ENCODE data around the gene AQP1. TPM values are rescaled to one million over a fixed set of nuclear protein-coding genes. Genes with fewer than 3 reads are reported as not detected.

Gene AQP1
- total and polyA plus RNA-seq, 2 experiments from 2014 or later, result 0.33 to 0.54 TPM

GRCh38 chr7:30879139-30880124 is 32.2 kb upstream of the AQP1 start:
- H3K9ac ChIP-seq, result no peak overlapping the region
- H3K4me1 ChIP-seq (ENCODE audit: insufficient read depth), result peaks cover 6% of the 10 kb centered on the region; the same call in 1 of the 2 replicates
- H3K4me2 ChIP-seq (ENCODE audit: unreplicated experiment), result no peak overlapping the region
- H3K4me3 ChIP-seq, result no peak overlapping the region
- H3K27me3 ChIP-seq (replicated peaks; ENCODE audit: insufficient read depth), result no peaks in the 10 kb centered on the region
- H3K79me2 ChIP-seq (ENCODE audit: insufficient read depth), result no peaks in the 10 kb centered on the region
- no peaks in the 10 kb centered on the region for H4K20me1 ChIP-seq (ENCODE audit: insufficient read depth)
- no peaks in the 10 kb centered on the region for H3K9me2 ChIP-seq (ENCODE audit: insufficient read depth)
- no peaks in the 10 kb centered on the region for H3K9me3 ChIP-seq (ENCODE audit: low read depth)
- TF ChIP-seq EZH2 (IDR thresholded peaks at IDR 0.05; ENCODE audit: insufficient read depth, poor library complexity, severe bottlenecking) (no peak), EZH2phosphoT487 (IDR thresholded peaks at IDR 0.05; ENCODE audit: insufficient read depth, low read depth) (no peak)
- in situ Hi-C loops (cut with MboI), result no loop called here
- WGBS, 2 experiments (ENCODE audit: low coverage in 1 of 2, low lambda C conversion rate in 2 of 2, missing lambda C conversion rate in 2 of 2), result 85 to 91% methylated on average over 14 of the region's 14 CpGs
- no peak overlapping the region for H3K27ac ChIP-seq
- H2AFZ ChIP-seq, result no peak overlapping the region
- no peak for DNase-seq
- no peaks in the 10 kb centered on the region for H3K36me3 ChIP-seq (ENCODE audit: low read depth)
- H3F3A ChIP-seq (ENCODE audit: insufficient read depth), result no peaks in the 10 kb centered on the region

- peak; percentile 21 for DNase-seq
- Histone ChIP-seq H3K27me3 (replicated peaks; ENCODE audit: insufficient read depth) (no peaks in the 10 kb centered on the region), H3K36me3 (ENCODE audit: low read depth) (no peaks in the 10 kb centered on the region), H3F3A (ENCODE audit: insufficient read depth) (no peaks in the 10 kb centered on the region), H3K4me1 (ENCODE audit: insufficient read depth) (peaks cover 6% of the 10 kb centered on the region; the same call in 1 of the 2 replicates), H3K79me2 (ENCODE audit: insufficient read depth) (no peaks in the 10 kb centered on the region), H2AFZ (no peak overlapping the region), H3K27ac (no peak overlapping the region), H3K9me3 (ENCODE audit: low read depth) (no peaks in the 10 kb centered on the region), H3K4me2 (ENCODE audit: unreplicated experiment) (no peak overlapping the region), H3K9ac (no peak overlapping the region), H3K9me2 (ENCODE audit: insufficient read depth) (no peaks in the 10 kb centered on the region), H4K20me1 (ENCODE audit: insufficient read depth) (no peaks in the 10 kb centered on the region), H3K4me3 (no peak overlapping the region)
- in situ Hi-C loops (cut with MboI), result no loop called here
- 39% methylated on average over 12 of the region's 12 CpGs for WGBS, 2 experiments (ENCODE audit: low coverage in 1 of 2, low lambda C conversion rate in 2 of 2, missing lambda C conversion rate in 2 of 2)
- TF ChIP-seq EZH2 (IDR thresholded peaks at IDR 0.05; ENCODE audit: insufficient read depth, poor library complexity, severe bottlenecking) (no peak), EZH2phosphoT487 (IDR thresholded peaks at IDR 0.05; ENCODE audit: insufficient read depth, low read depth) (no peak)
Observed at GRCh38 chr7:30880125-30880720, 31.4 kb upstream of the AQP1 start.

GRCh38 chr7:30880941-30881340 is 30.7 kb upstream of the AQP1 start:
- no peak for DNase-seq
- in situ Hi-C loops (cut with MboI), result no loop called here
- 86 to 87% methylated on average over 4 of the region's 4 CpGs for WGBS, 2 experiments (ENCODE audit: low coverage in 1 of 2, low lambda C conversion rate in 2 of 2, missing lambda C conversion rate in 2 of 2)

GRCh38 chr7:30881448-30881847 is 30.2 kb upstream of the AQP1 start:
- H3K36me3 ChIP-seq (ENCODE audit: low read depth), result no peaks in the 10 kb centered on the region
- no peak overlapping the region for H3K4me3 ChIP-seq
- H3K79me2 ChIP-seq (ENCODE audit: insufficient read depth), result no peaks in the 10 kb centered on the region
- no peak overlapping the region for H3K9ac ChIP-seq
- WGBS, 2 experiments (ENCODE audit: low coverage in 1 of 2, low lambda C conversion rate in 2 of 2, missing lambda C conversion rate in 2 of 2), result 84 to 85% methylated on average over 7 of the region's 7 CpGs
- H3K4me1 ChIP-seq (ENCODE audit: insufficient read depth), result peaks cover 6% of the 10 kb centered on the region; the same call in 1 of the 2 replicates
- no peak for DNase-seq
- H3F3A ChIP-seq (ENCODE audit: insufficient read depth), result no peaks in the 10 kb centered on the region
- no peaks in the 10 kb centered on the region for H3K9me3 ChIP-seq (ENCODE audit: low read depth)
- no peaks in the 10 kb centered on the region for H4K20me1 ChIP-seq (ENCODE audit: insufficient read depth)
- no peak overlapping the region for H3K27ac ChIP-seq
- H3K27me3 ChIP-seq (replicated peaks; ENCODE audit: insufficient read depth), result no peaks in the 10 kb centered on the region
- no peaks in the 10 kb centered on the region for H3K9me2 ChIP-seq (ENCODE audit: insufficient read depth)
- TF ChIP-seq EZH2phosphoT487 (IDR thresholded peaks at IDR 0.05; ENCODE audit: insufficient read depth, low read depth) (no peak), EZH2 (IDR thresholded peaks at IDR 0.05; ENCODE audit: insufficient read depth, poor library complexity, severe bottlenecking) (no peak)
- in situ Hi-C loops (cut with MboI), result no loop called here
- no peak overlapping the region for H2AFZ ChIP-seq
- H3K4me2 ChIP-seq (ENCODE audit: unreplicated experiment), result no peak overlapping the region

More at GRCh38 chr7:30880941-30881340, 30.7 kb upstream of the AQP1 start:
- H3K79me2 ChIP-seq (ENCODE audit: insufficient read depth), result no peaks in the 10 kb centered on the region
- TF ChIP-seq EZH2phosphoT487 (IDR thresholded peaks at IDR 0.05; ENCODE audit: insufficient read depth, low read depth) (no peak), EZH2 (IDR thresholded peaks at IDR 0.05; ENCODE audit: insufficient read depth, poor library complexity, severe bottlenecking) (no peak)
- H3K27me3 ChIP-seq (replicated peaks; ENCODE audit: insufficient read depth), result no peaks in the 10 kb centered on the region
- no peak overlapping the region for H3K27ac ChIP-seq
- H3K36me3 ChIP-seq (ENCODE audit: low read depth), result no peaks in the 10 kb centered on the region
- H3K9me3 ChIP-seq (ENCODE audit: low read depth), result no peaks in the 10 kb centered on the region
- H3K4me3 ChIP-seq, result no peak overlapping the region
- no peak overlapping the region for H3K4me2 ChIP-seq (ENCODE audit: unreplicated experiment)
- no peak overlapping the region for H3K9ac ChIP-seq
- peaks cover 6% of the 10 kb centered on the region; the same call in 1 of the 2 replicates for H3K4me1 ChIP-seq (ENCODE audit: insufficient read depth)
- no peak overlapping the region for H2AFZ ChIP-seq
- H3F3A ChIP-seq (ENCODE audit: insufficient read depth), result no peaks in the 10 kb centered on the region
- no peaks in the 10 kb centered on the region for H4K20me1 ChIP-seq (ENCODE audit: insufficient read depth)
- H3K9me2 ChIP-seq (ENCODE audit: insufficient read depth), result no peaks in the 10 kb centered on the region
